ENCODE results near the gene ATG3.

ATG3 gene

DNA sequence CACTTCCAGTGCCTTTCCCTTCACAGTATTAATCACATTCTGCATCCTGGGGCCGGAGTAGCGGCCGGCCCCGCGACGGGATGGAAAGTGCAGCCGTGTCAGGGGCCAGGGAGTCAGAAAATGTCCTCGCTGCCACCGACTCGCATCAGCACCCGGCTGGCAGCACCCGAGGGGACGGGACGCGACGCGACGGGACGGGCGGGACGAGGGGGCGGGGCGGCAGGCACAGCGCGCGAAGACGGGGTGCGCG, 353 bp downstream of the ATG3 start:
- TF ChIP-seq CTCF (IDR thresholded peaks at IDR 0.05; ENCODE audit: low read depth, low read length), result no peak
- H3K4me3 ChIP-seq (ENCODE audit: low read depth, low read length), result peak overlapping the region; percentile 99

- peak overlapping the region; percentile 99 for H3K4me3 ChIP-seq (ENCODE audit: low read depth, low read length)
- TF ChIP-seq CTCF (IDR thresholded peaks at IDR 0.05; ENCODE audit: low read depth, low read length), result no peak
Measured at GRCh38 chr3:112560721-112561483, 860 bp downstream of the ATG3 start.

DNA sequence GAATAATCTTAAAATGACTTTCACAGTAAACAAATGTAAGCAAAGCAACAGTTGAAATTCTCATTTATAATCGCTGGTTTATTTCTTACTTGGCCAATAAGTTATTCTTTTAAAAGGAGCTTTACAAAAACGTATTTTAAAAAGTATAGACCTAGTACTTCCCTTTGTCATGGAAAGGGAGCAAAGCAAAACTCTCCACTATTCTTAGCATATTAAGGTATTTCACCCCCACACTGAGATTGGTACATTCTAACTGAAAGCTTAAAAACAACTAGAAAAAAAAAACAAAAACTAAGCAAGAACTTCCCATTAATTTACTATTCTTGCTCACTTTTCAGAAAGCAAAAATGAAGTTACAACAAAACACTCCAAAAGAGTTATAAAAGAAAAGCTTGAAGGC, 1.5 kb downstream of the ATG3 start:
- TF ChIP-seq CTCF (IDR thresholded peaks at IDR 0.05; ENCODE audit: low read depth, low read length), result no peak
- H3K4me3 ChIP-seq (ENCODE audit: low read depth, low read length), result peak overlapping the region; percentile 99

- no peak overlapping the region for H3K4me3 ChIP-seq (ENCODE audit: low read depth, low read length)
Measured at GRCh38 chr3:112557976-112558375, 3.8 kb downstream of the ATG3 start.

GRCh38 chr3:112555535-112556170, 6.1 kb downstream of the ATG3 start:
- no peak for TF ChIP-seq CTCF (IDR thresholded peaks at IDR 0.05; ENCODE audit: low read depth, low read length)
- no peak overlapping the region for H3K4me3 ChIP-seq (ENCODE audit: low read depth, low read length)

More at GRCh38 chr3:112557976-112558375, 3.8 kb downstream of the ATG3 start:
- no peak for TF ChIP-seq CTCF (IDR thresholded peaks at IDR 0.05; ENCODE audit: low read depth, low read length)

- H3K4me3 ChIP-seq (ENCODE audit: low read depth, low read length), result no peak overlapping the region
- TF ChIP-seq CTCF (IDR thresholded peaks at IDR 0.05; ENCODE audit: low read depth, low read length), result no peak
Measured at GRCh38 chr3:112550859-112551258, 10.9 kb downstream of the ATG3 start.

DNA sequence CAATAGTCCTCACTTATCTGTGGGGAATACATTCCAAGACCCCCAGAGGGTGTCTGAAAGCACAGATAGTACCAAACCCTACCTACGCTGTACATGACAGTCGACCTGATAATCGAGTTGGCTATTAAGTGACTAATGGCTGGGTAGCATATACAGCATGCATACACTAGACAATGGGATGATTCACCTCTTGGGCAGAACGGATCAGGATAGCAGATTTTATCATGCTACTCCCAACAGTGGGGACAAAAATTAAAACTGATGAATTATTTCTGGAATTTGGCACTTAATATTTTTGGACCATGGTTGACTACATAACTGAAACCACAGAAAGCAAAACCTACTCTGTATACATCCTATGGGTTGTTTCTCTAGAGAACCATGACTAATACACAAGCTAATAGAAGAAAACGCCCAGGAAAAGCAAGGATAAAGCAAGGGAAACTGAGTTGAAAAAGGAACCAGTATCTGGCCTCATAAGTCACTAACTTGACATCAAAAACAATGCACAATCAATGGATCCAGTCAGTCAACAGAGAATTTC, 15.5 kb downstream of the ATG3 start:
- TF ChIP-seq CTCF (IDR thresholded peaks at IDR 0.05; ENCODE audit: low read depth, low read length), result no peak
- no peak overlapping the region for H3K4me3 ChIP-seq (ENCODE audit: low read depth, low read length)
